Ascending aorta (tissue), 2 donors: ENCODE measurements around the gene ERMP1. TPM values are rescaled to one million over a fixed set of nuclear protein-coding genes. Genes with fewer than 3 reads are reported as not detected.

ENCODE experiments used
- DNase-seq, 2 donors: peaks; one replicate each; pipeline ENCODE4 v3.0.0-alpha.2; 2019; ENCODE audit warnings: low spot score in 2 of 2
- H3K27ac ChIP-seq, 2 donors: fragments of 200-600 bp; sonication (generic); one replicate each; pipeline ENCODE4 v1.5.1; 2016 to 2017; ENCODE audit warnings: mild to moderate bottlenecking in 1 of 2
- H3K27me3 ChIP-seq: fragments of 200-600 bp; sonication (generic); one replicate; pipeline ENCODE4 v1.5.1; 2017
- H3K36me3 ChIP-seq, 2 donors: fragments of 200-600 bp; sonication (generic); one replicate each; pipeline ENCODE4 v1.5.1; 2016
- H3K4me1 ChIP-seq, 2 donors: fragments of 200-600 bp; sonication (generic); one replicate each; pipeline ENCODE4 v1.5.1; 2016 to 2017; ENCODE audit warnings: mild to moderate bottlenecking in 1 of 2
- H3K4me3 ChIP-seq, 2 donors: fragments of 200-600 bp; sonication (generic); one replicate each; pipeline ENCODE4 v1.5.1; 2016 to 2017; ENCODE audit warnings: mild to moderate bottlenecking in 1 of 2
- H3K9me3 ChIP-seq, 2 donors: fragments of 200-600 bp; sonication (generic); one replicate each; pipeline ENCODE4 v1.5.1; 2016
- intact Hi-C: fragments of 100-400 bp; cut with DNase I; formaldehyde crosslinking; loops from one replicate; pipeline ENCODE4 v1.15.1; 2023
- total RNA-seq: library from RNA; depleted of rRNA; stranded (reverse); fragments of >200 nt; gene quantifications from one replicate; pipeline ENCODE4 v1.1.0, GENCODE V29; 2016
- TF ChIP-seq, protein P1 (sequence below), 3 experiments: fragments of 200-600 bp in 2 of 3; fragments of 450-650 bp in 1 of 3; sonication (generic) in 2 of 3; IDR thresholded peaks; one replicate each; pipeline ENCODE4 v1.5.1; 2016 to 2019; ENCODE audit warnings: antibody characterized with exemption in 3 of 3, mild to moderate bottlenecking in 1 of 3, moderate library complexity in 1 of 3

ERMP1 gene
- total RNA-seq, 1 donor from 2014 or later, result 4.8 TPM

GRCh38 chr9:5845157-5845531, 12.2 kb upstream of the ERMP1 start:
- no peaks in the 10 kb centered on the region for H3K27me3 ChIP-seq
- no peak overlapping the region for H3K4me3 ChIP-seq
- intact Hi-C loops, result no loop called here
- TF ChIP-seq, protein P1, sequence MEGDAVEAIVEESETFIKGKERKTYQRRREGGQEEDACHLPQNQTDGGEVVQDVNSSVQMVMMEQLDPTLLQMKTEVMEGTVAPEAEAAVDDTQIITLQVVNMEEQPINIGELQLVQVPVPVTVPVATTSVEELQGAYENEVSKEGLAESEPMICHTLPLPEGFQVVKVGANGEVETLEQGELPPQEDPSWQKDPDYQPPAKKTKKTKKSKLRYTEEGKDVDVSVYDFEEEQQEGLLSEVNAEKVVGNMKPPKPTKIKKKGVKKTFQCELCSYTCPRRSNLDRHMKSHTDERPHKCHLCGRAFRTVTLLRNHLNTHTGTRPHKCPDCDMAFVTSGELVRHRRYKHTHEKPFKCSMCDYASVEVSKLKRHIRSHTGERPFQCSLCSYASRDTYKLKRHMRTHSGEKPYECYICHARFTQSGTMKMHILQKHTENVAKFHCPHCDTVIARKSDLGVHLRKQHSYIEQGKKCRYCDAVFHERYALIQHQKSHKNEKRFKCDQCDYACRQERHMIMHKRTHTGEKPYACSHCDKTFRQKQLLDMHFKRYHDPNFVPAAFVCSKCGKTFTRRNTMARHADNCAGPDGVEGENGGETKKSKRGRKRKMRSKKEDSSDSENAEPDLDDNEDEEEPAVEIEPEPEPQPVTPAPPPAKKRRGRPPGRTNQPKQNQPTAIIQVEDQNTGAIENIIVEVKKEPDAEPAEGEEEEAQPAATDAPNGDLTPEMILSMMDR (IDR thresholded peaks at IDR 0.05), result no peak
- no peak for DNase-seq
- H3K36me3 ChIP-seq, result no peaks in the 10 kb centered on the region
- H3K27ac ChIP-seq, result no peak overlapping the region
- H3K9me3 ChIP-seq, result no peaks in the 10 kb centered on the region
- H3K4me1 ChIP-seq, result no peaks in the 10 kb centered on the region

DNA sequence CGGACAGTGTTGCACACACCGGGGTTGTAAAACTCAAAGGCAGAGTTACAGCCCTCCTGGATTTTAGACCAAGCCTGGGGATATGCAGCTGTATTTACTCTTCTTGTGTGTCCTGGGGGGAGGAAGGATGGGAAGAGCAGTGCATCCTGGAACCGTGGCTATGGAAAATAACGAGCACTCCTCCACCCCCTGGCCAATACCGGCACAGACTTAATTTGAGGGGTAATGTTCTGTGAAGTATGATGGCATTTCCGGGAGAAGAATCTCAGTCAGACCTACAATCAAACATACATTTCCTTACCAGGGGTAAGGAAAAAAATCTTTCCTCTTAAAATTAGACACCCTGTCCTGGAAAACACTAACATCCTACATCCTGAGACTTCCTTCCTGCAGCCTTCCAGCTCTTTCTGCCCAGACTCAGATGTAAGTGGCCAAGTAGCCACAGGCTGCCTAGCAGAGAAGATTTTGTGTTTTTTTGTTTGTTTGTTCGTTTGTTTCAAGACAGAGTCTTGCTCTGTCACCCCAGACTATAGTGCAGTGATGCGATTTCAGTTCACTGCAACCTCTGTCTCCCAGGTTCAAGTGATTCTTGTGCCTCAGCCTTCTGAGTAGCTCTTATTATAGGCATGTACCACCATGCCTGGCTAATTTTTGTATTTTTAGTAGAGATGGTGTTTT, 11.0 kb upstream of the ERMP1 start:
- no peaks in the 10 kb centered on the region for H3K9me3 ChIP-seq
- no peak overlapping the region for H3K4me3 ChIP-seq
- no peaks in the 10 kb centered on the region for H3K4me1 ChIP-seq
- no peak for DNase-seq
- H3K27me3 ChIP-seq, result no peaks in the 10 kb centered on the region
- H3K36me3 ChIP-seq, result no peaks in the 10 kb centered on the region
- H3K27ac ChIP-seq, result no peak overlapping the region
- TF ChIP-seq, protein P1 (IDR thresholded peaks at IDR 0.05), result no peak
- intact Hi-C loops, result no loop called here

DNA sequence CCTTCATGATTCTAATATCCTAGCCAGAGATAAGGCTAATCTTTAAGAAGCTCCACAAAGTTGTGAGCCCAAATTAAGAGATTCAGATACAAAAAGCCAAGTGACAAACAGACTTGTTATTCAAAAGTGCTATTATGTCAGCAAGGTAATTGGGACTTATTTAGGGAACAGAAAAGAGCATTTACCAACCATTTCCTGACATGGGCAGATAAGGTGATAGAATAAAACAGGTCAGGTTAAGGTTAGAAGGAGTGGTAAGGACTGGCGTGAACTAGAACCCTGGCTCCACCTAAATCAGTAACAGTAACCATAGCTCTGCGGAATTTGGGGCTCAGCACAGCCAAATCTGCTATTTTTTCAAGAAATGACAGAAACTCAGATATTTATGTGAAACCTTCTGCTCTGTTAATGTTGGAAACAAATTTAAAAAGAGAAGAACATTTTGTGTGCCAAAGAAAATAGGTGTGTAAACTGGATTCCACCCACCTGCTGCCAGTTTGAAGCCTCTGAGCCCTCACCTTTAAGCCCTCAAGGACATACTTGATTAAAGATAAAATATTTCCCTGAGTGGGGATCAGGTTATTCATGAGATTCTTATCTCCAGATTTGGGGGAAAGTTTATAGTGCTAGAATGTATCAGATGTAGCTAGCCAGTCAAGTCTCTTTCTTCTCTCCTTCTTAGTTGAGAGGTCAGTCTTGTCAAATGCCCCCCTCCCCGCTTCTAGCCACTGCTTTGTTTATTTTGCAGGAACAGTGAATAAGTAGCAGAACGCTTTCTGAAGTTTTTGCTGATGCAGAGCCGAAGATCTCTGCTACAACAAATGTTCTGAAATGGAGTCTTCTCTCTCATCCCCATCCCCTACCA, 10.2 kb upstream of the ERMP1 start:
- no peaks in the 10 kb centered on the region for H3K4me1 ChIP-seq
- no peak for DNase-seq
- no peaks in the 10 kb centered on the region for H3K9me3 ChIP-seq
- no peaks in the 10 kb centered on the region for H3K27me3 ChIP-seq
- TF ChIP-seq, protein P1 (IDR thresholded peaks at IDR 0.05), result no peak
- no peaks in the 10 kb centered on the region for H3K36me3 ChIP-seq
- intact Hi-C loops, result no loop called here
- H3K27ac ChIP-seq, result peak overlapping the region in 1 of 2 donors; percentile 33
- no peak overlapping the region for H3K4me3 ChIP-seq

DNA sequence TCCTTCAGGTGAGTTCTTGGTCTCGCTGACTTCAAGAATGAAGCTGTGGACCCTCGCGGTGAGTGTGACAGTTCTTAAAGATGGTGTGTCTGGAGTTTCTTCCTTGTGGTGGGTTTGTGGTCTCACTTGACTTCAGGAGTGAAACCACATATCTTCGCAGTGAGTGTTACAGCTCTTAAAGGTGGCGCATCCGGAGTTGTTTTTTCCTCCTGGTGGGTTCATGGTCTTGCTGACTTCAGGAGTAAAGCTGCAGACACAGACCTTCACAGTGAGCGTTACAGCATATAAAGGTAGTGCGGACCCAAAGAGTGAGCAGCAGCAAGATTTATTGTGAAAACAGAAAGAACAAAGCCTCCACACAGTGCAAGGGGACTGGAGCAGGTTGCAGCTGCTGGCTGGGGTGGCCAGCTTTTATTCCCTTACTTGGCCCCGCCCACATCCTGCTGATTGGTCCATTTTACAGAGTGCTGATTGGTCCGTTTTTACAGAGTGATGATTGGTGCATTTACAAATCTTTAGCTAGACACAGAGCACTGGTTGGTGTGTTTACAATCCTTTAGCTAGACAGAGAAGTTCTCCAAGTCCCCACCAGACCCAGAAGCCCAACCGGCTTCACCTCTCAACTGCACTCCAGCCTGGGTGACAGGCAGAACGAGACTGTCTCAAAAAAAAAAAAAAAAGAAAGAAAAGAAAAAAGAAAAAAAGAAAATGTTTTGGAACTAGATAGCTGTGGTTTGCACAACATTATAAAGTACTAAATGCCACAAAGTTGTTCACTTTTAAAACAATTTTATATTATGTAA, 9.1 kb upstream of the ERMP1 start:
- H3K4me1 ChIP-seq, result no peaks in the 10 kb centered on the region
- DNase-seq, result no peak
- H3K9me3 ChIP-seq, result no peaks in the 10 kb centered on the region
- TF ChIP-seq, protein P1 (IDR thresholded peaks at IDR 0.05), result no peak
- intact Hi-C loops, result no loop called here
- no peak overlapping the region for H3K27ac ChIP-seq
- H3K36me3 ChIP-seq, result no peaks in the 10 kb centered on the region
- H3K4me3 ChIP-seq, result no peak overlapping the region
- no peaks in the 10 kb centered on the region for H3K27me3 ChIP-seq

DNA sequence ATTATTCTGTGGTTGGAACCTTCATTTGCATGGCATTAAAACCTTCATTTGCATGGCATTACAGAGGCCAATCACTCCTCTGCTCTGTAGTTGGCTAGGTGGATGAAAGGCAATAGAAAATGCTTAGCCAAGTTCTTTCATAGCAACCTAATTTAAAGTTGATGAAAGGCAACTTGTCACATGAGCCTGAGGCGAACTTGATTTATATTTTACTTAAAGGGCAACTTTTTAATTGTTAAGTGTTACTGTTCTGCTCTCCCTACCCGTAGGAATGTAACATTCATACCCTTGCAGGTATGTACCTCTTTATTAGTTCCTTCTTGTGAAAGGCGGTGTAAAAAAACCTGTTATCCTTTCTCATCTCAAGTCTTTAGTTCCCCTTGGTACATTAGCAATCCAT, 7.9 kb upstream of the ERMP1 start:
- intact Hi-C loops, result no loop called here
- H3K4me1 ChIP-seq, result no peaks in the 10 kb centered on the region
- no peaks in the 10 kb centered on the region for H3K27me3 ChIP-seq
- no peak for DNase-seq
- H3K9me3 ChIP-seq, result no peaks in the 10 kb centered on the region
- no peak overlapping the region for H3K4me3 ChIP-seq
- no peak overlapping the region for H3K27ac ChIP-seq
- H3K36me3 ChIP-seq, result no peaks in the 10 kb centered on the region
- TF ChIP-seq, protein P1 (IDR thresholded peaks at IDR 0.05), result no peak
